GM19468 (cell line): ENCODE measurements around the gene GPSM1.

ENCODE experiments used
- ATAC-seq: cut with Tn5 transposase; IDR thresholded peaks from one replicate; pipeline ENCODE4 v1.9.1; 2021; ENCODE audit warnings: mild to moderate bottlenecking, moderate library complexity, moderate number of reproducible peaks; ENCODE audit not compliant: unreplicated experiment; ENCODE audit errors: extremely low read depth

Gene GPSM1

GRCh38 chr9:136303825-136304416 is 23.4 kb upstream of the GPSM1 start, which contains the start of gene CCDC187:
TSS of gene CCDC187 (minus strand) at chr9:136304094. CDS start at chr9:136303830, 264 bp downstream.
- no peak for ATAC-seq

GRCh38 chr9:136304456-136304855 is 22.9 kb upstream of the GPSM1 start:
- no peak for ATAC-seq

- no peak for ATAC-seq
These were observed 22.4 kb upstream of the GPSM1 start for GRCh38 chr9:136304981-136305380.

- no peak for ATAC-seq
These were observed 21.5 kb upstream of the GPSM1 start for GRCh38 chr9:136305804-136306203.

- ATAC-seq = no peak
These were observed 20.8 kb upstream of the GPSM1 start for GRCh38 chr9:136306211-136307208.

GRCh38 chr9:136307215-136307750 is 20.1 kb upstream of the GPSM1 start:
- no peak for ATAC-seq

- ATAC-seq = no peak
These were observed 19.2 kb upstream of the GPSM1 start for GRCh38 chr9:136308006-136308701.

- ATAC-seq = no peak
These were observed 18.7 kb upstream of the GPSM1 start for GRCh38 chr9:136308702-136309053.

GRCh38 chr9:136309101-136309801 is 18.1 kb upstream of the GPSM1 start:
- ATAC-seq = no peak

- ATAC-seq = no peak
These were observed 17.5 kb upstream of the GPSM1 start for GRCh38 chr9:136309806-136310220.

- ATAC-seq = no peak
These were observed 16.9 kb upstream of the GPSM1 start for GRCh38 chr9:136310273-136311030.

- ATAC-seq = no peak
These were observed 16.0 kb upstream of the GPSM1 start for GRCh38 chr9:136311051-136312008.

GRCh38 chr9:136312009-136312375 is 15.3 kb upstream of the GPSM1 start:
- ATAC-seq = no peak

GRCh38 chr9:136312436-136312835 is 14.9 kb upstream of the GPSM1 start:
- ATAC-seq = no peak

- no peak for ATAC-seq
These were observed 14.0 kb upstream of the GPSM1 start for GRCh38 chr9:136313111-136314055.

- ATAC-seq = no peak
These were observed 13.3 kb upstream of the GPSM1 start for GRCh38 chr9:136314056-136314416.

GRCh38 chr9:136314944-136315343 is 12.4 kb upstream of the GPSM1 start:
- no peak for ATAC-seq
